GM19438 (cell line): ENCODE data around the gene VPS45.

Experiments used
- ATAC-seq: cut with Tn5 transposase; IDR thresholded peaks from one replicate; pipeline ENCODE4 v1.9.1; 2021; ENCODE audit warnings: low read depth; ENCODE audit not compliant: unreplicated experiment

The VPS45 gene

DNA sequence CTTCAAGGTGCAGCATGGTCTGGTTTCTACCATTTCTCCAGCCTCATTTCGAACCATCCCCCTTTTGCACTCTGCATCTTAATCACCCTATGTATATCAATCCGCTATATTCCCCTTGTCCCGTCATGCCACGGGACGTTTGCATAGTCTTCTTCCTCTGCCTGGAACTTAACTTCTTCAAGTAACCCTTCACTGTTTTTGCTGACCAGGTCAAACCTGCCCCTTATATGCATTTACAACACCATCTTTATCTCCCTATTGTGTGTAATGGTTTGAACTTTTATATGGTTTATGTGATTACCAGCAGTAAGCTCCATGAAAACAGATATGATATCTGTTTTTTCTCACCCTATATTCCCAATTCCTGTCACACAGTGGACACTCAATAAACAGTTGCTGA is 2.3 kb downstream of the VPS45 start:
- no peak for ATAC-seq

DNA sequence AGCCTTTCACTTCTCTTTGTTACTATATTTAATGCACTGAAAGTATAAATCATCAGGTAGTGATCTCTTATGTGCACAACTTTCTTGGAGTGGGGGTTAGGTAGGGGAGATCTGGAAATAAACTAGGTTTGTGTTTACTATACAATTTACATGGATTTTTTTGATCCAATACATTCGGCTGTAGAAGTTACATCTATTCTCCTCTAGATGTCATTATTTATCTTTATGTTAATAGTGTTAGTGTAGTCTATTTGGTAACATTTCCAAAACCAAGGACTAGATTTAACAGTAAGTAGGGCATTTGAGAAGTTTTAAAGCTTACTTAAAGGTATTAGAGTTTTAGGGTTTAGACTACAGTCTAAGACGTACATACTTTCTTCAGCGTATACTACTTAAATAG is 5.4 kb downstream of the VPS45 start:
- no peak for ATAC-seq

DNA sequence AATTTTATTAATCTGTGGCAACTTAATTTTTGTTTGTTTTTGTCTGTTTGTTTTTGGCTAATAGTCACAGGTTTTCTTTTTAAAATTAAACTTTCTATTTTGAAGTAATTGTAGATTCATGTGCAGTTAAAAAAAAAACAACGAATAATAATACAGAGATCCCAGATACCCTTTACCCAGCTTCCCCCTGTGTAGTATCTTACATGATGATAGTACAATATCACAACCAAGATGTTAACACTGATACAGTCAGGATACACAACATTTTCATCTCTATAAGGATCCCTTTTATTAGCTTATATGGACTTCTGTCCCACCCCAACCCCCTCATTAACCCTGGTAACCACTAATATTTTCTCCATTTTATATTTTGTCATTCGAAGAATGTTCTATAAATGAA is 5.9 kb downstream of the VPS45 start:
- no peak for ATAC-seq

DNA sequence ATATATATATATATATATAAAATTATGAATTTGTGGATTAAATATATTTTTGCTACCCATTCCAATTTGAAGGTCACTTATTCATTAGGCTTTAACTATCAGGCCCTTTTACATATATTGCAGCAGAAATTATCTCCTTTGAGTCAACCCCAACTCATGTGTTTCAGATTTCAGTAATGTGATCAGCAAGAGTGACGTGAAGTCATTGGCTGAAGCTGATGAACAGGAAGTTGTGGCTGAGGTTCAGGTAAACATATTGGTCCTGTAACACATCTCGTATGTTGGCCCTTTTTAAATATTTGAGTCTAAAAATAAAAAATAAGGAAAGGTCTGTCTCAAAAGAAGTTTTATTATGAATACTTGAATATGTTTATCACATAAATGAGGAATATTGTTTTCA is 8.5 kb downstream of the VPS45 start:
- ATAC-seq: no peak

DNA sequence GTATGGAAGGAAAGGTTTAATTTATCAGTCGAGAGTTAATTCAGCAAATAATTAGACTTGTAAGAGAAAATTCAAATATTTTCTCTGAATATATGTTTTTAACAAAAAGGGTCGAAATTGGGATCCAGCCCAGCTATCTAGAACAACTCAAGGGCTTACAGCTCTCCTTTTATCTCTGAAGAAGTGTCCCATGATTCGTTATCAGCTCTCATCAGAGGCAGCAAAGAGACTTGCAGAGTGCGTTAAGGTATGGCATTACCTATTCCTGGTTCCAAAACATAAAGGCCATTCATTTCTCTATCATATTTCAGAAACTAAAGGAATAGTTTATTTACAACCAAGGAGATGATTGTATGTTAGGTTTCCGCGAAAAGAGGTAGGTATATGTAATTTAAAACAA is 9.4 kb downstream of the VPS45 start:
- ATAC-seq: no peak

DNA sequence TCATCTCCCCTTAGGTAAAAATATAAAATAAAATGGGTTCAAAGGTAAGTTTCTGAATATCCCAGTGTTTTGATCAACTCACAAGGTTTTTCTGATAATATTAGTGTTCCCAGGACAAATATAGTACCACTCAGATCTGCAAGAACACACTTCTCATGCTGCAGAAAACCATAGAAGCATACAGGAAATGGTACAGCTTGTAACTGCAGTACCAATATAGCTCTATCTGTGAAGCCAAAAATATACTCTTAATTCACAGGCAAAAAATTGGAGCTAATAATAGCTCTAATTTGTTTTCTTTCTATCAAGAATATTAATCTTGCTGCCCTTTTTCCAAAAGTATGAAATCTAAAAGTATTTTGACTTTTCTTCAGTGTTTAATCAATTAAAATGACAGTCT is 13.2 kb downstream of the VPS45 start:
- no peak for ATAC-seq

DNA sequence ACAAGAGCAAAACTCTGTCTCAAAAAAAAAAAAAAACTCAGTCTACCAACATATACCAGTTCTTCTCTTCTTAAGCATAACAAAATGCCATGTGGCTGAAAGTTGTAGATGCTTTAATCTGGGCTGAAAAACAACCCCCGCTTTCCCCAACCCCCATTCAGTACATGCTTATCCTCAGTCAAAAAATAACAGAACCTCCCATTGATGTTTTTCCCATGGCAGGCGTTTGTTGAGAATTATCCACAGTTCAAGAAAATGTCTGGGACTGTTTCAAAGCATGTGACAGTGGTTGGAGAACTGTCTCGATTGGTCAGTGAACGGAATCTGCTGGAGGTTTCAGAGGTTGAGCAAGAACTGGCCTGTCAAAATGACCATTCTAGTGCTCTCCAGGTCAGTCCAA is 14.9 kb downstream of the VPS45 start:
- ATAC-seq: no peak

DNA sequence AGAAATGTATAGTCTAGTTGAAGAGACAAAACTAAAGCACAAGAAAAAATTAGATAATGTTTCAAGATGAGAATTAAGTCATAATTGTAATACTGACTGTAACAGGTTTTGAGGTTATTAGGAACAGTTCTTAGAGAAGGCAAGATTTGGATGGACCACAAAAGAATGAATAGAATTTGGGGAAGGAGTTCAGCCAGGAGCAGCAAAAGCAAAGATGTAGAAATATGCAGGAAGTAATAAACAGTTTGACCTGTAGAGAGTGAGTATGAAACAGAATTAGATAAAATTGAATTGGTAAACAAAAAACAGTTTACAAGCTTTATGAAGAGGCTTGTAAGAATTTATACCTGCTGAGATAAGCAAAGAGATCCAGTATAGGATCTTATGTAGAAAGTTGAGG is 16.3 kb downstream of the VPS45 start:
- ATAC-seq: no peak

DNA sequence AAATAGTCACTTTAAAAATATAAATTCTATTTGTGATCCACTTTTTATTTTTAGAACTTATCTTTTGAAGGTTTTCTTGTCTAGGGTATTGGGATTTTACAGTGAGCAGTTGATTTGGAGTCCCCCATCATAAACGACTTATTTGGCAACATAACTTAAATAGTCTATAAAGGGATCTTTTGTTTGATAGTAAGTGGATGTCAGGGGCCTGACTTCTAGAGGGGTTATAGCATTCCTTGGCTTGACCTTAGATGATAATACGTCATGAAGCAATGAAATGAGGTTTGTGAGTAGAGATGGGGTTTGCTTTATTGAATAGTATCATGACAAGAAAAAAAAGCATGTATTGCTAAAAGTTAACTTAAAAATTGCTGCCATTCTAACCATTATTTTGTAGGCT is 17.8 kb downstream of the VPS45 start:
- ATAC-seq: no peak

DNA sequence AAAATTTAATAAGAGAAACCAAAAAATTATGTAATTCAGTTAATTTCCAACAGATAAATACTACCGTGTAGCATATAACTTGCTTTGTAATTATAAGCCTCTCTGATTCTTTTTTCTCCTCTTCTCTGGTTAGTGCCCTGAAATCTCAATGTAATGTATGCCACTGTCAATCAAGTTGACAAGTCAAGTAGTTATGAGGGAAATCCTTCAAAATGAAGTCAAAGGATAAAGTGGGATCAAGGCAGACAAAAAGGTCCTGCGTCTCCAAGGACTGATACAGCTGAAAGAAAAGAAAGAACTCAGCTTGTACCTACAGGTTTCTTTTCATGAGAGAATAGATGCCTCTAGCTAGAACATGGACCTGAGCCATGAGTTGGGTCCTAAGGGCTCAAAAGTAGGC is 19.8 kb downstream of the VPS45 start:
- ATAC-seq: no peak

DNA sequence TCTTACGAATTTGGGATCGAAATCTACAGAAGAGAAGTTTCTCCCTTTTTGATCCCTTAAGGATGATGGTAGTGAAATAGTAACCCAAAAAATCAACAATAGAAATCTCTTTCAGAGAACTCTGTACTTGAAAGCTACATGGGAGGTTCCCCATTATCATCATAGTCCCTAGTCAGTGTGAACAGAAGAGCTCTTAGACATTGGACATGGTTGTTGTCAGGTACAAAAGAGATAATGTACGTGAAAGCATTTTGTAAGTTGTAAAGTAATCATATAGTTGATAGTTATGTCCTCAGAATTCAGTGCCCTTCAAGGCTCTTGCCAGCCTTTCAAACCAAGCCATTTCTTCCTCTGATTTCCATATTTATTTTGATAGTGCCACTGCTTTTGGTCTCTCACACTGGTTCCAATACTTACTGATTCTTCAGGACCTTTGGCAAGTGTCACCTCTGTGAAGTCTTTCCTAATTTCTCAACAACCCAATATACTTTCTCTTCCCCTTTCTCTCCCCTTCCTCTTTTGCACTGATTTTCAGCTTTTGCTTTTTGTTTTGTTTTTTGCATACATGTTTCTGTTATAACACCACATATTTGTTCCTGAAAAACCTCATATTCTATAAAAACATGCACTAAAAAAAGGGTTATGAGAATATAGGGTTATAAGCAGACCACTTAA is 22.4 kb downstream of the VPS45 start:
- no peak for ATAC-seq

DNA sequence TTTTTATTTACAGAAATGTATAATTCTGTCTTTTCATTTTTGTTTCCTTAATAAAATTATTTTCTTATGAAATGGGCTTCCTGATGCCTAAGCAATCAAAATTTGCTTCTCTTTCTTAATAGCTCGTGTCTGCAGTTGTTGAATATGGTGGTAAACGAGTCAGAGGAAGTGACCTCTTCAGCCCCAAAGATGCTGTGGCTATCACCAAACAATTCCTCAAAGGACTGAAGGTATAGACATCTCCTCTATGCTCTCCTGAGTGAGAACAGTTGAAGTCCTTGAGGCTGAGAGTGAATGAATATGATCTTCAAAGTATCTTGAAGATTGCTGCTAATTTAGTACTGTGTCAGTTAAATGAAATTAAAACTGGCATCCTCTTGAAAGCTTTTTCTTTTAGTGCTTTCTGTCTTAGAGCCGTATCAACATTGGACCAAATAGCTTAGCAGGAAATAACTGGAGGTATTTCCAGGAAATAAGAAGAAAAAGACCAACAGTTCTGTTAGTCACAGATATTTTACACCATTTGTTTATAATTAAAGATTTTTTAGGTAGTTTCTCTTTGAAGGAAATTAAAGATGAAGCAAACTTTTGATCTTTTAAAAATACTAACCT is 24.7 kb downstream of the VPS45 start:
- ATAC-seq: no peak

DNA sequence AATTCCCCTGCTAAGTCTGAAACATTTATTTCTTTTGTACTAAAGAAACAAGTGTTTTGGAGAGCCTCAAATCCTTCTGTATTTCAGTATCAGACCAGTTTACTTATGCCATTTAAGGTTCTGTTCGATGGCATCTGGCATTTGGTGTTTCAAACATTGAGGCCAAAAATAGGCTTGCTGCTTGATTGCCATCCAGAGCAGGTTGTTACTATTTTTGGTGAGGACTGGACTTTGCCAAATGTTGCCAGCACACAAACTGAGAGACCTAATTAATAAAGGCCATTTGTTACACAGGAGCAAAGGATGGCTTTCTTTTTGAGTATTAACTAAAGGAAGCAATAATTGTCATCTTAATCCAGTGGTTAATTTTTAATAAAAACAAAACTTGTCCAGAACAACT is 26.2 kb downstream of the VPS45 start:
- no peak for ATAC-seq

DNA sequence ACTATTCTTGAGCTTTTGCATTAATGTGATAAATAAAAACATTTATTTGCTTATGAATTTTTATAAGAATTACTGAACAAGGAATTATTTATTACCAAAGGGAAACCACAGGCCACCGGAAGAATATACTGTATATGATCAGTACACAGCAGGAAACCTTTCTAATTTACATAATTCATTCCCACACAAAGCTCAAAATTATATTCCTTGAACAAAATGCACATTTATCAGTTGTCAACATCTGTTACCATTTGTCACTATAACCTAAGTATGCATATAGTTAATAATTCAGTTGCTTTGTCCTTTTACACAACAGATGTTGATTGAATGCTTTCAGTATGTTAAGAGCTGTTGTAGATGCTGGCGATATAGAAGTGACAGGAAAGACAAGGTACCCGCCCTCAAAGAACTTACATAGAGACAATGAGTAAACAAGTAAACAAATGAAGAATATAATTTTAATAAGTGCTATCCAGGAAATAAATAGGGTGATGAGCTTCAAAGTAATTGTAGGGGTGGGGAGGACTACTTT is 27.2 kb downstream of the VPS45 start:
- no peak for ATAC-seq

DNA sequence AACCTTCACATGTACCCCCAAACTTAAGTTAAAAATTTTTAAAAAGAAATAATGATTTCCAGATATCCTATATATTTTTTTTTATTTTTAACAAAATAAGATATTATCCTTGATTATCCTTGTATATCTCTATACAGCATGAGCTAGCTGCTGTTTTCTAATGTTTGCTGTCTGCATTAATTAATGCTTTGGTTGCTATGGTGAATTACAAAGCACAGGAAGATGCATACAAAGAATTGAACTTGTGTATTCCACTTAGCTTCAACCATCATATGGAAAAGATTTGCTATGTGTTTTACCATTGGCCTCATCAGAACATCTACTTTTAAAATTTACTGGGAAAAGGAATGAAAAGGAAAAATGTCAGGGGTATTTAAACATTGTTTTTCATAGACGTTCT is 35.4 kb downstream of the VPS45 start:
- ATAC-seq: no peak

DNA sequence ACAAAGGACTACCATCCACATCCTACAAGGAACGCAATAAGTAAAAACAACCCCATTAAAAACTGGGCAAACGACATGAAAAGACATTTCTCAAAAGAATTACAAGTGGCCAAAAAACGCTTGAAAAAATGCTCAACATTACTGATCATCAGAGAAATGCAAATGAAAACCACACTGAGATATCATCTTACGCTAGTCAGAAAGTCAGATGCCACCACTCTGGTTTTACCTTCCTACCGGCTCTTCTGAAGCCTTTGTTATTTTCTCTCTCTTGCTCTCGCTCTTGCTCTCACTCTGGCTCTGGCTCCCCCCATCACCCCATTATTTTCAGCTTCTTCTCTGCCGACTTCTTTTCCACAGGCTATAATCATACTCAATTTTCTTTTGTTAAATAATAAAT is 38.8 kb downstream of the VPS45 start:
- no peak for ATAC-seq

DNA sequence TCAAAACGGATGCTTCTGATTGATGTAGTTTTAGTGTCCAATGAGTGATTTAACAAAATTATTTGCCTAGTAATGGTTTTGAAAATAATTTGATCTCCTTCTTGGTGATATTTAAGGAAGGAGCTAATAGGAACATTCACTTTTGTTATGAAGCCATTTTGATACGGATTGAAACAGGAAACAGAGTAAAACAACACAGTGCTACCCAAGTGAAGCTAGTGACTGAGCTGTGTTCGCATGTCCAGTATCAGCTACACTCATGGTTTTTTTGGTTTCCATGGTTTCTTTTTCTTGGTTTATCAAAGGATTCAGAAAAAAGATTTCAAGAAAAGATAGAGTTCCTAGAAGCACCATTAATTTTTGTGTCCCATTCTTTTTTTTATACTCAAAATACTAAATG is 42.0 kb downstream of the VPS45 start:
- ATAC-seq: no peak

DNA sequence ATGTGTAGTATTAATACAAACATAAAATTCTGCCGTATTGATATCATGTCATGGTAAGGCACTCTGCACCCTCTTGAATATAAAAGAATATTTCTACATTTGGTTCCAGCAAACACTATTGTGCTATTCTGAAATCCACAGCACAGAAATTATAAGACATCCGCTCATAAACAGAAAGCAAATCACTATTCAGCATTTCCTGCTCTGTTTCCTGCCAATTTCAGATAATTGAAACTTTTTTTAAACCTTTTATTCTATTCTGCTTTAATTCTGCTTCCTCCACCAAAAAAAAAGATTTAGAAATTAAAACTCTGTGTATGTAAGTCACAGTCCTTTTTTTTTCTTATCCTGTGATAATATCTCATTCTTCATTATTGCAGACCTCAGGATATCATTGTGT is 42.5 kb downstream of the VPS45 start:
- ATAC-seq: no peak

DNA sequence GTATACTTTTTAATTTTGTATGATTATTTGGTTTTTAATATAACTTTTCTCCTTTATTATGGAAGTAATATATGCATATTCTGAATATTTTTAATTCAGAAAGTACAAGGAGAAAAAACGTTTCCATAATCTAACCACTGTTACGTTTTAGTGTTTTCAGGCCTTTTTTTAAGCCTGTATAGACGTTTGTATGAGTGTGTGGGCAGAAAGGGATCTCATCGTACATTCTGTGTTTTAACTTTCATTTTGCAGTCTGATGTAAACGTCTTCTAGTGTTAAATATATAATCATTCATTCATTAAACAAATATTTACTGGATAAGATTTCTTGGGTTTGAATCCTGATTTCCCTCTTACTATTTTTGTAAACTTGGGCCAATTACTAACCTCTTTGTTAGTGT is 44.1 kb downstream of the VPS45 start:
- ATAC-seq: no peak

DNA sequence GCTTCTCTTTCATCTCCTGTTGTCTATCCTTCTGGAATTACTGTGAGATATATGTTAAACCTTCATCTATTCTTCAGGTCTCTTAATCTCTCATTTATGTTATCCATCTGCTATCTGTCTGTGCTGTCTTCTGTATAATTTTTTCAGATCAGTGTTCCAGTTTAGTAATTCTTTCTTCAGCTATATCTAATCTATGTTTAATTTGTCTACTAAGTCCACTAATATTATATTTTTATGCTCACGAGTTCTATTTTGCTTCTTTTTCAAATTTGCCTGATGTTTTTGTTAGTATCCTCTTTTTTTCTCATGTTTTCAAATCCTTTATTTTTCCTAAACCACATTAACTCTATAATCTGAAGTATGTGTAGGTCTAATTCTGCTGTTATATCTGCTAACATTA is 47.5 kb downstream of the VPS45 start:
- no peak for ATAC-seq

DNA sequence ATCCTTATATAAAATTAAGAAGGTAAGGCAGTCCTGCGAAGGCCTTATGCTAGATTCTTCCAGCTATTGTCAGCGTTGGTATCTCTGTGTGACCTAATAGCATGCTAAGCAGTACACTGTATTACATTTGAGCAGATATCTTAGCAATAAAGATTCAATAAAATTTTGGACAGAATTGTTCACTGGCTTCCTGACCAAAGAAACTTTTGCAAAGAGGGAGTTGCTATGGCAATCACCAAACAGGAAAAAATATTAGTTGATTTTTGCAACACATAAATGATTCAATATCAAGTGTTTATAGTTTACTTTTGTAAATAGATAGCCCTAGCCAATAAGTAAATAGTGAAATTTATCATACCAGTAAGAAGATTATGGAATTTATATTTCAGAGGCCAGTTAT is 51.1 kb downstream of the VPS45 start:
- no peak for ATAC-seq

DNA sequence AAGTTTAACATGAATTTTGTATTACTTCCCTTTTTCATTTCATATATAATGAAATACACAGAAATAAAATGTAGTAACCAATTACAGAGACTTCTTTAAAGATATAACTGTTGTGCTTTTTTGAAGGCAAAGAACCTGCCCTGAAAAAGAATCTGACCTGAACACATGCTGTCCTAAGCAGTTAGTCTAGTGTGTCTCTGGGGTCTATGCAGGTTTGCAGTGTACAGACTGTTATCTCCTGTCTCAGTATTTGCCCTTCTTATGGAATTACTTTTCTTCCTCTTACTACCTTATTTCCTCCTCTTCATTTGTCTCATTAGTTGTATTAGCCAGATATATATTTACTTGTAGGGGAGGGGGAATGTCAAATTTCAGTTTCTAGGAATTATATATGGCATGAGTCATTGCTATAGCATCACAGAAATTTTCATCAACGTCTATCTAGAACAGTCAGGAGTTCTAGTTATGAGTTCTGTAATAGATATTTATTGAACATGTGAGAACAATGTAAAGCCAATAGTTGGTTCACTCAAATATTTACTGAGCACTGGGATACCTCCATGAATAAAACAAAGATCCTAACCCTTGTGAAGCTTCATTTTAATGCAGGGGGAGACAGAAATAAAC is 53.8 kb downstream of the VPS45 start:
- no peak for ATAC-seq
